SK-N-SH treated with all-trans-retinoic acid at 6 μM for 48 hours (cell line): ENCODE measurements around the gene PPT2.

ENCODE experiments used
- ARNTL ChIP-seq: fragments of 450-650 bp; formaldehyde crosslinking; IDR thresholded peaks from 2 replicates; pipeline ENCODE4 v1.5.0; 2020; ENCODE audit warnings: low read depth, mild to moderate bottlenecking, moderate library complexity, borderline replicate concordance
- BACH2 ChIP-seq: fragments of 250-450 bp; sonication (Bioruptor Pico); IDR thresholded peaks from 2 replicates; pipeline ENCODE4 v1.9.0; 2021; ENCODE audit warnings: mild to moderate bottlenecking, borderline replicate concordance
- CSDC2 ChIP-seq: fragments of 250-450 bp; sonication (Bioruptor Pico); IDR thresholded peaks from 2 replicates; pipeline ENCODE4 v1.5.0; 2020; ENCODE audit warnings: mild to moderate bottlenecking, moderate library complexity
- RARB ChIP-seq: fragments of 250-450 bp; sonication (Bioruptor Pico); IDR thresholded peaks from 2 replicates; pipeline ENCODE4 v1.8.0; 2021; ENCODE audit warnings: mild to moderate bottlenecking, moderate library complexity
- ZC3H10 ChIP-seq: fragments of 250-450 bp; sonication (Bioruptor Pico); IDR thresholded peaks from 2 replicates; pipeline ENCODE4 v1.5.1; 2021; ENCODE audit warnings: mild to moderate bottlenecking, moderate library complexity
- ZFP3 ChIP-seq: fragments of 250-450 bp; sonication (Bioruptor Pico); IDR thresholded peaks from 2 replicates; pipeline ENCODE4 v1.5.0; 2020; ENCODE audit warnings: mild to moderate bottlenecking, moderate library complexity
- ZFP30 ChIP-seq: fragments of 450-650 bp; formaldehyde crosslinking; IDR thresholded peaks from 2 replicates; pipeline ENCODE4 v1.5.0; 2022; ENCODE audit warnings: mild to moderate bottlenecking, moderate library complexity
- TF ChIP-seq, protein P1 (sequence below): fragments of 250-450 bp; sonication (Bioruptor Pico); IDR thresholded peaks from 2 replicates; pipeline ENCODE4 v1.5.1; 2020; ENCODE audit warnings: low read depth, mild to moderate bottlenecking, moderate library complexity
- TF ChIP-seq, protein P2 (sequence below): fragments of 250-450 bp; sonication (Bioruptor Pico); IDR thresholded peaks from 2 replicates; pipeline ENCODE4 v1.5.1; 2021; ENCODE audit warnings: mild to moderate bottlenecking, moderate library complexity
- TF ChIP-seq, protein P3 (sequence below): fragments of 250-450 bp; sonication (Bioruptor Pico); IDR thresholded peaks from 2 replicates; pipeline ENCODE4 v1.8.0; 2020; ENCODE audit warnings: mild to moderate bottlenecking, moderate library complexity, borderline replicate concordance

DNA sequence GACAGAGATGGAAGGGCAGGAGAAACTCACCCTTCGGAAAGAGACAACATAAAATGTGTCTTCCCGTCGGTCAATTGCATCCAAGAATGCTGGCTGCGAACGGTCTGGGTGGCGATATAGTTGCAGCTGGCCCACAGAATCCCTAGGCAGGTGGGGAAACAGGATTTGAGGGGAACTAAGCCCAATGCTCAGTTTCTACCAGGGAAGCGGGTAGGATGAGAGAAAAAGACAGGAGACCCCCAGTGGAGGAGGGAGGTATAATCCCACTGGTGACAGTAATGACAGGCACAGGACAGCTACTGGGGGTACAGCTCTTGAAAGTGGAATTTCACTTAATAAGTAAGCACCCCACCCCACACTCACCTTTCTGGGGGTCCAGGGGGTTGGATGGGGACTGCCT is 37.3 kb upstream of the PPT2 start:
- TF ChIP-seq, protein P1, sequence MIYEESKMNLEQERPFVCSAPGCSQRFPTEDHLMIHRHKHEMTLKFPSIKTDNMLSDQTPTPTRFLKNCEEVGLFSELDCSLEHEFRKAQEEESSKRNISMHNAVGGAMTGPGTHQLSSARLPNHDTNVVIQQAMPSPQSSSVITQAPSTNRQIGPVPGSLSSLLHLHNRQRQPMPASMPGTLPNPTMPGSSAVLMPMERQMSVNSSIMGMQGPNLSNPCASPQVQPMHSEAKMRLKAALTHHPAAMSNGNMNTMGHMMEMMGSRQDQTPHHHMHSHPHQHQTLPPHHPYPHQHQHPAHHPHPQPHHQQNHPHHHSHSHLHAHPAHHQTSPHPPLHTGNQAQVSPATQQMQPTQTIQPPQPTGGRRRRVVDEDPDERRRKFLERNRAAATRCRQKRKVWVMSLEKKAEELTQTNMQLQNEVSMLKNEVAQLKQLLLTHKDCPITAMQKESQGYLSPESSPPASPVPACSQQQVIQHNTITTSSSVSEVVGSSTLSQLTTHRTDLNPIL (CRISPR knock-in tag), result no peak
- TF ChIP-seq ZFP3 (CRISPR knock-in tag) (no peak), ZC3H10 (CRISPR knock-in tag) (no peak), CSDC2 (CRISPR knock-in tag) (no peak), ARNTL (CRISPR knock-in tag) (no peak), ZFP30 (CRISPR knock-in tag) (no peak), RARB (CRISPR knock-in tag) (no peak), BACH2 (CRISPR knock-in tag) (no peak)
- TF ChIP-seq, protein P2, sequence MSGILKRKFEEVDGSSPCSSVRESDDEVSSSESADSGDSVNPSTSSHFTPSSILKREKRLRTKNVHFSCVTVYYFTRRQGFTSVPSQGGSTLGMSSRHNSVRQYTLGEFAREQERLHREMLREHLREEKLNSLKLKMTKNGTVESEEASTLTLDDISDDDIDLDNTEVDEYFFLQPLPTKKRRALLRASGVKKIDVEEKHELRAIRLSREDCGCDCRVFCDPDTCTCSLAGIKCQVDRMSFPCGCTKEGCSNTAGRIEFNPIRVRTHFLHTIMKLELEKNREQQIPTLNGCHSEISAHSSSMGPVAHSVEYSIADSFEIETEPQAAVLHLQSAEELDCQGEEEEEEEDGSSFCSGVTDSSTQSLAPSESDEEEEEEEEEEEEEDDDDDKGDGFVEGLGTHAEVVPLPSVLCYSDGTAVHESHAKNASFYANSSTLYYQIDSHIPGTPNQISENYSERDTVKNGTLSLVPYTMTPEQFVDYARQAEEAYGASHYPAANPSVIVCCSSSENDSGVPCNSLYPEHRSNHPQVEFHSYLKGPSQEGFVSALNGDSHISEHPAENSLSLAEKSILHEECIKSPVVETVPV, result no peak
- TF ChIP-seq, protein P3, sequence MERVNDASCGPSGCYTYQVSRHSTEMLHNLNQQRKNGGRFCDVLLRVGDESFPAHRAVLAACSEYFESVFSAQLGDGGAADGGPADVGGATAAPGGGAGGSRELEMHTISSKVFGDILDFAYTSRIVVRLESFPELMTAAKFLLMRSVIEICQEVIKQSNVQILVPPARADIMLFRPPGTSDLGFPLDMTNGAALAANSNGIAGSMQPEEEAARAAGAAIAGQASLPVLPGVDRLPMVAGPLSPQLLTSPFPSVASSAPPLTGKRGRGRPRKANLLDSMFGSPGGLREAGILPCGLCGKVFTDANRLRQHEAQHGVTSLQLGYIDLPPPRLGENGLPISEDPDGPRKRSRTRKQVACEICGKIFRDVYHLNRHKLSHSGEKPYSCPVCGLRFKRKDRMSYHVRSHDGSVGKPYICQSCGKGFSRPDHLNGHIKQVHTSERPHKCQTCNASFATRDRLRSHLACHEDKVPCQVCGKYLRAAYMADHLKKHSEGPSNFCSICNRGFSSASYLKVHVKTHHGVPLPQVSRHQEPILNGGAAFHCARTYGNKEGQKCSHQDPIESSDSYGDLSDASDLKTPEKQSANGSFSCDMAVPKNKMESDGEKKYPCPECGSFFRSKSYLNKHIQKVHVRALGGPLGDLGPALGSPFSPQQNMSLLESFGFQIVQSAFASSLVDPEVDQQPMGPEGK (CRISPR knock-in tag), result no peak
